ENCODE results near the gene OMP. TPM values are rescaled to one million over a fixed set of nuclear protein-coding genes. Genes with fewer than 3 reads are reported as not detected.
"Not testable (repeated sequence)": the region's sequence is repeated elsewhere in the genome, so short reads cannot be mapped to it uniquely, and the experiment has no call there.

The OMP gene
- not detected in 2 replicates for total RNA-seq (2014; rRNA removed; shearing (Covaris generic))

- DNase-seq (ENCODE audit: low read depth) = no peak
Observed at GRCh38 chr11:77102246-77103210, at the start of gene OMP. TSS of gene OMP (plus strand) at chr11:77102840. CDS start at chr11:77102840, 0 bp downstream.

- DNase-seq (ENCODE audit: low read depth) = no peak
Observed at GRCh38 chr11:77053217-77054015, 49.2 kb upstream of the OMP start.

GRCh38 chr11:77054084-77054483 lies 48.6 kb upstream of the OMP start:
- DNase-seq (ENCODE audit: low read depth) = no peak

- DNase-seq (ENCODE audit: low read depth) = no peak
Observed at GRCh38 chr11:77055101-77055561, 47.5 kb upstream of the OMP start.

GRCh38 chr11:77055913-77056312 lies 46.7 kb upstream of the OMP start:
- DNase-seq (ENCODE audit: low read depth) = no peak

GRCh38 chr11:77056814-77057402 lies 45.7 kb upstream of the OMP start:
- no peak for DNase-seq (ENCODE audit: low read depth)

- DNase-seq (ENCODE audit: low read depth) = no peak
Observed at GRCh38 chr11:77057938-77058474, 44.6 kb upstream of the OMP start.

GRCh38 chr11:77058900-77059299 lies 43.7 kb upstream of the OMP start:
- DNase-seq (ENCODE audit: low read depth) = no peak

GRCh38 chr11:77059806-77060205 lies 42.8 kb upstream of the OMP start:
- no peak for DNase-seq (ENCODE audit: low read depth)

- no peak for DNase-seq (ENCODE audit: low read depth)
Observed at GRCh38 chr11:77060234-77060633, 42.4 kb upstream of the OMP start.

GRCh38 chr11:77061258-77061657 lies 41.4 kb upstream of the OMP start:
- DNase-seq (ENCODE audit: low read depth) = not testable (repeated sequence)

GRCh38 chr11:77062924-77063323 lies 39.7 kb upstream of the OMP start:
- no peak for DNase-seq (ENCODE audit: low read depth)

- no peak for DNase-seq (ENCODE audit: low read depth)
Observed at GRCh38 chr11:77063407-77063806, 39.2 kb upstream of the OMP start.

- DNase-seq (ENCODE audit: low read depth) = no peak
Observed at GRCh38 chr11:77063861-77064260, 38.8 kb upstream of the OMP start.

GRCh38 chr11:77064648-77065217 lies 37.9 kb upstream of the OMP start:
- DNase-seq (ENCODE audit: low read depth) = no peak

- peak; percentile 53 for DNase-seq (ENCODE audit: low read depth)
Observed at GRCh38 chr11:77065878-77066228, 36.8 kb upstream of the OMP start.

- peak; percentile 87 for DNase-seq (ENCODE audit: low read depth)
Observed at GRCh38 chr11:77066229-77067042, 36.2 kb upstream of the OMP start, which contains the start of gene CAPN5. TSS of gene CAPN5 (plus strand) at chr11:77066971. CDS start at chr11:77084887, 17,916 bp downstream.

- DNase-seq (ENCODE audit: low read depth) = no peak
Observed at GRCh38 chr11:77067861-77068443, 34.7 kb upstream of the OMP start.

GRCh38 chr11:77068457-77069335 lies 33.9 kb upstream of the OMP start:
- no peak for DNase-seq (ENCODE audit: low read depth)

Data from RPMI7951 (cell line).